ENCODE measurements around the gene SLC4A3.

The SLC4A3 gene, protein sequence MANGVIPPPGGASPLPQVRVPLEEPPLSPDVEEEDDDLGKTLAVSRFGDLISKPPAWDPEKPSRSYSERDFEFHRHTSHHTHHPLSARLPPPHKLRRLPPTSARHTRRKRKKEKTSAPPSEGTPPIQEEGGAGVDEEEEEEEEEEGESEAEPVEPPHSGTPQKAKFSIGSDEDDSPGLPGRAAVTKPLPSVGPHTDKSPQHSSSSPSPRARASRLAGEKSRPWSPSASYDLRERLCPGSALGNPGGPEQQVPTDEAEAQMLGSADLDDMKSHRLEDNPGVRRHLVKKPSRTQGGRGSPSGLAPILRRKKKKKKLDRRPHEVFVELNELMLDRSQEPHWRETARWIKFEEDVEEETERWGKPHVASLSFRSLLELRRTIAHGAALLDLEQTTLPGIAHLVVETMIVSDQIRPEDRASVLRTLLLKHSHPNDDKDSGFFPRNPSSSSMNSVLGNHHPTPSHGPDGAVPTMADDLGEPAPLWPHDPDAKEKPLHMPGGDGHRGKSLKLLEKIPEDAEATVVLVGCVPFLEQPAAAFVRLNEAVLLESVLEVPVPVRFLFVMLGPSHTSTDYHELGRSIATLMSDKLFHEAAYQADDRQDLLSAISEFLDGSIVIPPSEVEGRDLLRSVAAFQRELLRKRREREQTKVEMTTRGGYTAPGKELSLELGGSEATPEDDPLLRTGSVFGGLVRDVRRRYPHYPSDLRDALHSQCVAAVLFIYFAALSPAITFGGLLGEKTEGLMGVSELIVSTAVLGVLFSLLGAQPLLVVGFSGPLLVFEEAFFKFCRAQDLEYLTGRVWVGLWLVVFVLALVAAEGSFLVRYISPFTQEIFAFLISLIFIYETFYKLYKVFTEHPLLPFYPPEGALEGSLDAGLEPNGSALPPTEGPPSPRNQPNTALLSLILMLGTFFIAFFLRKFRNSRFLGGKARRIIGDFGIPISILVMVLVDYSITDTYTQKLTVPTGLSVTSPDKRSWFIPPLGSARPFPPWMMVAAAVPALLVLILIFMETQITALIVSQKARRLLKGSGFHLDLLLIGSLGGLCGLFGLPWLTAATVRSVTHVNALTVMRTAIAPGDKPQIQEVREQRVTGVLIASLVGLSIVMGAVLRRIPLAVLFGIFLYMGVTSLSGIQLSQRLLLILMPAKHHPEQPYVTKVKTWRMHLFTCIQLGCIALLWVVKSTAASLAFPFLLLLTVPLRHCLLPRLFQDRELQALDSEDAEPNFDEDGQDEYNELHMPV

DNA sequence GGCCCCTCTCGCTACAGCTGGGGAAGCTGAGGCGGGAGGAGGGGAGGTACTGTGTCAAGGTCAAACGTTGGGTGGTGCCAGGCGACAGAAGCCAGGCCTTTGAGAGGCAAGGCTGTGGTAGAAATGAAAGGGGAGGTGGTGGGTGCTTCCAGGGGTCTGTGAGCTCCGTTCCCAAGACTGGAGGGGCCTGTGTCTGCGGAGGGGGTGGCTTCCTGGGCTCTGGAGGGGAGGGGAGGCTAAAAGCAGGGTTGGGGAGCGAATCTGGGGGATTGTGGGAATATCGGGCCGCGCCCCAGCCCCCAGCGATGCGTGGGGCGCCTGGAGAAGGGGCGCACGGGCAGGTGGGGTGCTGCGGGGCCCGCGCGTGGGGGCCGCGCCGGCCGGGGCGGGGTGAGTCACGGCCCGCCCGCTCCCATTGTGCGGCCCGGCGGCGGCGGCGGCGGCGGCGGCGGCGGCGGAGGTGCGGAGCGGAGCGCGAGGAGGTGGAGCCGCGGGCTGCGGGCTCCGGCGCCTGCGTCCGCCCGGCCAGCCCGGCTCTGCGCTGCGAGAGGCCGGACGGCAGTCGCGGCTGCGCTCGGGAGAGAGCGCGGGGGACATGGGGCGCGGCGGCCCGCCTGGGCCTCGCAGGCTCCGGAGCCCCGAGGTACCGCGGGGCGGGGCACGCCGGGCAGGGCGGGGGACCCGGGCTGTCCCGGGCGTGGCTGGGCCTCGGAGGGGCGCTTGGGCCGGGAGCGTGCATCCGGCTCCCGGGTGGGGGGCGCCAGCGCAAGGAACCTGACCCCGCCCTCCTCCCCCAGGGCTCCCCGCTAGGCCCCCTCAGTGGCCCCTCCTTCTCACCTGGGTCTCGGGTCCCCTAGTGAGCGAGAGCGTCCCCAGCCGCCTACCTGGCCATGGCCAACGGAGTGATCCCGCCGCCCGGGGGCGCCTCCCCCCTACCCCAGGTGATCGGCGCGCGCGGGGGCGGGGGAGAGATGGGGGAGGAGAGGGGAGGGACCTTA is at the start of gene SLC4A3:
SLC4A3 (plus strand) TSS at position 528 of the 998 bp plus-strand sequence; CDS start at position 891, 363 bp downstream.
- DNase-seq (ENCODE audit: low spot score) = peak; percentile 95

DNA sequence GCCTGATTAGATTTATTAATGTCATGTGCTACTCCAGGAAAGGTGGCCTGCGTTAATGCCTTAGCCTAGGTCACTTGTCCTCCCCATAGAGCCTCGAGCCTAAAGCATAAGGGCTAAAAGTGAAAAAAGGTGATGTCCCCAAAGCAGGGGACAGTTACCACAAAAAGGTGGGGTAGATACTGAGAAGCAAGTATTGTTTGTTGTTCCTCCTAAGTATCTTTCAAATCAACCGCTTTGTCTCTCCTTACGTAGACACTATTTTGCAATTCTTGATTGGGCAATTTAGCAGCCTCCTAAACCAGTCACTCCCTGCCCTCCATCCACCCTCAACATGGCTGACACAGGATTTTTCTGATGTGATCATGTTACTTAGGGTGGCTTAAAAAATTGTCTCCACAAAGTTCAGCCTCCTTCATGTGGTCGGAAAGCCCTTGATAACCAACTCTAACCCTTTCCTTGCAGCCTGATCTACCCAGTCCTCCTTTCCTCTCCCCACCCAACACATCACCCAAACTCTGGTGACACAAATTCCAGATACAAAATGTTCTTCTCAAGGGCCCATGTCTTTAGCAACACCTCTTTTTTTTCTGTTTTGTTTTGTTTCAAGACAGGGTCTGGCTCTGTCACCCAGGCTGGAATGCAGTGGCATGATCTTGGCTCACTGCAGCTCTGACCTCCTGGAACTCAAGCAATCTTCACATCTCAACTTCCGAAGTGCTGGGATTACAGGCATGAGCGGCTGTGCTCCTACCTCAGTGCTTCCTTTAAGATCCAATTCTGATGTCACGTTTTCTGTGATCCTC is 48.4 kb upstream of the SLC4A3 start:
- no peak for DNase-seq (ENCODE audit: low spot score)

- DNase-seq (ENCODE audit: low spot score) = no peak
These were observed 46.1 kb upstream of the SLC4A3 start for GRCh38 chr2:219581346-219581745.

- no peak for DNase-seq (ENCODE audit: low spot score)
These were observed 36.3 kb upstream of the SLC4A3 start for GRCh38 chr2:219591091-219591490.

GRCh38 chr2:219592736-219593135 is 34.7 kb upstream of the SLC4A3 start:
- DNase-seq (ENCODE audit: low spot score) = no peak

DNA sequence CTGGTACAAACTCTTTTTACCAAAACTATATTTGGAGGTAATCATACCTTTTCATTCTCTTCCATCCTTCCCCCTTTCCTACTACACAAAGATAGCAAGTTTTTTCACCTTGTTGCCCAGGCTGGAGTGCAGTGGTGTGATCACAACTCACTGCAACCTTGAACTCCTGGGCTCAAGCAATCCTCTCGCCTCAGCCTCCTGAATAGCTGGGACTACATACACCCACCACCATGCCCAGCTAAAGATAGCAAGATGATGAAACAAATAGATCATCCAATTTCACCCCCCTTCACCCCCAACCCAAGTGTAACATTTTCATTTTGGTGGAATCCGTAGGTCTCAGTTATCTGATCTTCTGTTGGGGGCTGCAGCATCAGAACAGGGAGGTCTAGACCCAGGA is 34.3 kb upstream of the SLC4A3 start:
- no peak for DNase-seq (ENCODE audit: low spot score)

DNA sequence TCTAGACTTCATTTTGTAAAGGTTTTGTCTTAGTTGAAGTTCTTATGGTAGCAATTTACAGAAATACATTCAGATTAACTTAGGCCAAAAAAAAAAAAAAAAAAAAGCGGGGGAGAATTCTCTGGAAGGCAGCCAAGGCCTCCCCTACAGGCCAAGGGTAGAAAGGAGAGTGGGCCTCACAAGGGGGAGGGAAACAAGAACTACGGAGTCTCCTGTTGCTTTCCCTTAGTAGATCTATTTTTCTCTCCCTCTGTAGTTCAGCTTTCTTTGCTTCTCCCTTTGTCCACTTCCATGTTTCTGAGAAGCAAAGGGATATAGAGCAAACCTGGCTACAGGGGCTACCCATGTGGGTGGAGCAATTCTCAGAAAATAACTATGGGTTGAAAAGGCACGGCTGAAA is 32.2 kb upstream of the SLC4A3 start:
- DNase-seq (ENCODE audit: low spot score) = no peak

DNA sequence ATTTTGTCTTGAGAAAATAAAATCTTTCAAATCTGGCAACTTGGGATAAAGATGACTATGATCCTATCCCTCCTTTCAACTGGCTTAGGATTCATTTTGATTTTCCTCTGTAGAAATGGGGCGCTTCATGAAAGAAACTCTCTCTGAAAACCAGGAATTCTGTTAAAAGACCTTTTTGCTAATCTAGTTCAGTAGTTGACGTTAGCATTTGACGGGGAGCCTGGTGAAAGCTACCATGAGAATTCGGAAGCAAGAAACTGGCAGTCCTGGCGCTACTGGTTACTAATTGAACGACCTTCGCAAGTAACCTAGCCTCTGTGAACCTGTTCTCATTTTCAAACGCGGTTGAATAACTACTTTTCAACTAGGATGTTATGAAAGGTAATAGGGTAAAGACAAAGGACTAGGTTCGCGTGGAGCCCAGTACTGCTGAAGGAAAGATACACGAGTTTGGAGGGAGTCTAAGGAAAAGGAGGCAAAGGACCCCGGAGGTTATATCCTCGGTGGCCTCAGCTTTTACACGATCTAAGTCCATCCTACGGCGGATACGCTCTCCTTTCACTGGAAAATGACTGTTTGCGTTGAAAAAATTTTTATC is 30.4 kb upstream of the SLC4A3 start:
- DNase-seq (ENCODE audit: low spot score) = no peak

DNA sequence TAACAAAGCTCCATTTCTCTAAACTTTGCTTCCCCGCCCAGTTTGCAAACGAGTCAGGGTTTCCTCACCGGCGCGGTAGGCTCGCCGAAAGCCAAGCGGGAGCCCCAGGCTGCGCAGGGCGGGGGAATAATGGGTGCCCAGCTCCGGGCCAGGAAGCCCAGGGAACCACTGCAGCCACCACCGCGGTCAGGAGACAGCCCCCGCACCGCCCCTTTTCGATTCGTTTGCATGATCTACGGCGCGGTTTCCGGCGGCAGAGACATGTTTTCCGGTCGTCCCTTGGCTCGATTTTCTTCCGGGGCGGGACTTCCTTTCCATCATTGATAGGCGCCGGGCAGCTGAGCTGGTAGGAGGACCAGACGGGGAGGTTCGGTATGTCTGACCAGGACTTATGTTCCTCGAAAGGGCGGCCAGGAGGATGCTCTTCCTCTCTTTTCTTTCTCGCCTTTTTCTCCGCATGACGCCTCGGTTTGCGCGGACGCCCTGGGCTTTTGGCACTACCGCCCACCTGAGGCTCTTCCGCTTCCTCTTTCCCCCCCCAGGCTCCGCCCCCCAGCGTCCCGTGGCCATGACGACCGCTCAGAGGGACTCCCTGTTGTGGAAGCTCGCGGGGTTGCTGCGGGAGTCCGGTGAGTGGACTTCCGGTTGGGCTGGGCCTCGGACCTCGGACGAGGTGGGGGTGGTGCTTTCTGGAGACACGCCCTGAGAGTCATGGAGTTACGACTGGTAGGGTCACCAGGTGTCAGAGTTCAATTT is 29.7 kb upstream of the SLC4A3 start, which contains the start of gene STK11IP:
STK11IP (plus strand) TSS at position 306 of the 756 bp plus-strand sequence; CDS start at position 569, 263 bp downstream.
- peak; percentile 98 for DNase-seq (ENCODE audit: low spot score)

DNA sequence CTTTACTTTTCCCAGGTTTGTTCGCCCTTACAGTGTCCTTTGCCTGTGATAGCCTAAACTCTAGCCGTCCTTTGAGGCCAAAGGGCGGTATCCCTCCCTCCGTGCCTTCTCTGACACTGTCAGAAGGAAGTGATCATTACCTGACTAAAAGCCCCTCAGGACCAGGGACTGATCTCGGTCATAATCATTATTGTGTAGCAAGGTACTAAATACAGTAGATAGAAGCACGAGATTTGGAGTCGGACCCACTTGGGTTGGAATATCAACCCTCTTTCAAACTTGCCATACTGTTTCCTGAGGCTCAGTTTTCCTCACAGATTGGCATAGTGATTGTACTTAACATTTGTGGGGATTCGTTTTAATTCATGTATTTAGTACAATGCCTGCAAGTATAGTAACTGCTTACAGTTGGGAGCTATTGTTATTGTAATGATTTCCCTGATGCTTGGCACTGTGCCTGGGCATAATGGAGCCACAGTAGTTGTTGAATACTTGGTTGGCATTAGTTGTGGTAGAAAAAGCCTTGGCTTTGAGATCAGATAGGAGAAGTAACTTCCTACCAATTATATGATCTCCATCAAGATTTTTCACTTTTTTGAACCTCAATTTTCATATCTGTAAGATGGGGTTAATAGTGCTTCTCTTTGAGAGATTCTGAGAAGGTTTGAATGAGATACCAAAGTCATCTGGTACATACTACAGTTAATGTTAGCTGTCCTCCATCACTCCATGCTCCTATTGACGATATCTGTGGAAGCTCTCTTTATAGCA is 28.9 kb upstream of the SLC4A3 start:
- no peak for DNase-seq (ENCODE audit: low spot score)

DNA sequence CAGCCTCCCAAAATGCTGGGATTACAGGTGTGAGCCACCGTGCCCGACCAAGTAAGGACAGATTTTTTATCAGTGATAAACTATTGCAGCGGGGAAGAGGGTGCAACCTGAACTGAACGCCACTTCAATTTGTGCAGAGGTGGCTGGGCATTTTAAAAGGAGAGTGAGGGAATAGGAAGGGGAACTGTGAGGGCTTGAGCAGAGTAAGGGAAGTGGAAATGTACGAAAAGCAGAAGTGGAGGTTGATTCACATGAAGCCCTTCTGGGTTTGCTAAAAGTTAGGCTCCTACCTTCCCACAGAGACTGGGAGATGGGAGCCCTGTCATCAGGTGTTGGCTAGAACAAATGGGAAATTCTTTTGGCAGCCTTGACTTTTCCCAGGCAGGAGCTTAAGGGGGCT is 23.7 kb upstream of the SLC4A3 start:
- DNase-seq (ENCODE audit: low spot score) = no peak

DNA sequence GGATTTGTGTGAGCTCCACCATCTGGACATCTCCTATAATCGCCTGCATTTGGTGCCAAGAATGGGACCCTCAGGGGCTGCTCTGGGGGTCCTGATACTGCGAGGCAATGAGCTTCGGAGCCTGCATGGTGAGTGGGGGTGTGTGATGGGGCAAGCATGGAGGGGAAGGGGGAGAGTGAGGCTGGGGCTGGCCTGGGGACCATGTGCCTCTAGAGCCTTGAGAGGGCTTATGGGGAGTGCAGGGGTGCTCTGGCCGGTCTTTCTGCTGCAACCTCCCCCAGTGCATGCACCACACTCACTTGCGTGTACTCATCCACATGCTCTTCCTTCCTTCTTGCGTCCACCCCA is 21.8 kb upstream of the SLC4A3 start:
- no peak for DNase-seq (ENCODE audit: low spot score)

DNA sequence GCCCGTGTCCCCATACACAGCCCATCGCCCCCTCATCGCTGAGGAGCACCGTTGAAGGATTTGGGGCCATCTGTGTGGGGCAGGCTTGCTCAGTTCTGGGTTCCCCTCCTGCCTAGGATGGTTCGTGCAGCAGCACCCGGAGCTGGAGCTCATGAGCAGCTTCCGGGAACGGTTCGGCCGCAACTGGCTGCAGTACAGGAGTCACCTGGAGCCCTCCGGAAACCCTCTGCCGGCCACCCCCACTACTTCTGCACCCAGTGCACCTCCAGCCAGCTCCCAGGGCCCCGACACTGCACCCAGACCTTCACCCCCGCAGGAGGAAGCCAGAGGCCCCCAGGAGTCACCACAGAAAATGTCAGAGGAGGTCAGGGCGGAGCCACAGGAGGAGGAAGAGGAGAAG is 19.5 kb upstream of the SLC4A3 start:
- DNase-seq (ENCODE audit: low spot score) = no peak

GRCh38 chr2:219608399-219608964 is 18.9 kb upstream of the SLC4A3 start:
- no peak for DNase-seq (ENCODE audit: low spot score)

DNA sequence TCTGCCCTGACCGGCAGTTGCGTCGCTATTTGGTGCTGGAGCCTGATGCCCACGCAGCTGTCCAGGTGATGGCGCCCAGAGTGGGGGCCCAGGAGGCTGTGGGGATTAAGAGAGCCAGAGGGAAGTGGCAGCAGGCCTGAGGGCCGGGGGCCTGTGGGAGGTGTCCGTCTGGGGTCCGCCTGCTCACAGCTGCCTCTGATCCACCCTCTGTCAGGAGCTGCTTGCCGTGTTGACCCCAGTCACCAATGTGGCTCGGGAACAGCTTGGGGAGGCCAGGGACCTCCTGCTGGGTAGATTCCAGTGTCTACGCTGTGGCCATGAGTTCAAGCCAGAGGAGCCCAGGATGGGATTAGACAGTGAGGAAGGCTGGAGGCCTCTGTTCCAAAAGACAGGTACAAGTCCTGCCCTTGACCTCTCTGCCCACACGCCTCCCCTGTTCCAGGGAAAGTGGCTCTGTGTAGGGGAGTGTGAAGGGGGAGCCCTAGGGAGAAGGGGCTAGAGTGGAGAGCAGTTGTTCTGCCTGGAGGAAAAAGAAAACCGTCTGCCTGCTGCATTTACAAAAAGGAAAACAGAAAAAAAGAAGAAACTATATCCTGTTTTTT is 18.2 kb upstream of the SLC4A3 start:
- DNase-seq (ENCODE audit: low spot score) = no peak

GRCh38 chr2:219611306-219611705 is 16.1 kb upstream of the SLC4A3 start:
- DNase-seq (ENCODE audit: low spot score) = no peak

GRCh38 chr2:219611866-219612576 is 15.4 kb upstream of the SLC4A3 start:
- no peak for DNase-seq (ENCODE audit: low spot score)

Data from iPS-NIHi11 (cell line).